Stimulated activated naive CD8-positive, alpha-beta T cell treated with anti-CD3 and anti-CD28 coated beads, Interleukin-15, Interleukin-2, amounts not matched to agents 100 U/mL and 50 U/mL, for 24 hours (primary cell): Measurements from ENCODE around the gene PPP1R12C.
"Not testable (repeated sequence)": the region's sequence is repeated elsewhere in the genome, so short reads cannot be mapped to it uniquely, and the experiment has no call there.

ENCODE experiments used
- ATAC-seq: fragments of 150-1000 bp; cut with Tn5 transposase; one replicate; pipeline ENCODE4 v1.10.0; 2021
- DNase-seq: peaks from one replicate; pipeline ENCODE4 v3.0.0; 2021

The PPP1R12C gene

GRCh38 chr19:55076321-55076720, 41.1 kb downstream of the PPP1R12C start:
- DNase-seq, result no peak

DNA sequence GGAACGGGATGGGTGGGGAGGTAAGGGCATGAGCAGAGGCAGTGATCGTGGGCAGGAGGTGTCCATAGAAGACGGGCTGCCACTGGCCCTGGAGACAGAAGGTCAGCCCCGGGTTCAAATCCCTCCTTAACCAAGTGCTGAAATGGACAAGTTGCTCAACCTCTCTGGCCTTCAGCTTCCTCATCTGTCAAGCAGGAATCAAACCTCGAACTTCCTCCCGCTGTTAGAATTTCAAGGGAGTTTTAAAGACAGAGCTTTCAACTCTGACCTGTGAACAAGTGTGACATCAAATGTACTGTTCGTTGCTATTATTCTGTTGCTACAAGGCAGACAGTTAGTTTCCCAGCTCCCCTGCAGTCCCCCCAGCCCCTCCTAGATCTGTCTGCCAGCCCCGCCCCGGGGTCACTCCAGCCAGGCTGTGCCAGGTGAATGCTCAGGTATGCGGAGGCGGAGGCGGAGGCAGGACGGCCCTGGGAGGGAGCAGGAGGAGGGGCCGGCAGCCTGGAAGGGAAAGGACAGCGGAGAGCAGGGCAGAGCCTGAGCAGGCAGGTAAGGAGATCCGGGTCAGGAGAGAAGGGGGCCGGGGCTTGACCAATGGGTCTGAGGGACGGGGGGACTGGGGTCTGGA, 42.0 kb downstream of the PPP1R12C start, which contains the start of gene EPS8L1:
Gene EPS8L1, plus strand, starts transcription at position 499 of the 628 bp plus-strand sequence. CDS start 576 bp downstream, outside the sequence.
- no peak for ATAC-seq
- no peak for DNase-seq

More at GRCh38 chr19:55076321-55076720, 41.1 kb downstream of the PPP1R12C start:
- no peak for ATAC-seq

DNA sequence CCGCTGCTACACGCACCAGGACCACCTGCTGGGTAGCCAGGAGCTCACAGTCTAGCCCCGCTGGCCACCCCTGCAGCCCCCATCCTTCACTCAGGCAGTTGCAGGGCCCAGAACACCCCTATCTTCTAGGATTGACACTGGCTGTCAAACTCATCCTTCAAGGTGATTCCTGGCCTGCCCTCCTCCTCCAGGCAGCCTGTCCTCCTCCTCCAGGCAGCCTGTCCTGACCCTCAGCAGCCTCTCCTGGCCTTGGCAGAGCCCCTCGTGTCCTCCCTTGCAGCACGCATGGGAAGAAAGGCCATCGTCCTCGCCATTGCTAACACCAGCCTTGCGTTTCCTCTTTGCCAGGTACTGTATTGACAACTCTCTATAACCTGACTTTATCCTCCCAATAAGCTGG, 45.5 kb downstream of the PPP1R12C start:
- DNase-seq, result no peak
- ATAC-seq, result no peak

DNA sequence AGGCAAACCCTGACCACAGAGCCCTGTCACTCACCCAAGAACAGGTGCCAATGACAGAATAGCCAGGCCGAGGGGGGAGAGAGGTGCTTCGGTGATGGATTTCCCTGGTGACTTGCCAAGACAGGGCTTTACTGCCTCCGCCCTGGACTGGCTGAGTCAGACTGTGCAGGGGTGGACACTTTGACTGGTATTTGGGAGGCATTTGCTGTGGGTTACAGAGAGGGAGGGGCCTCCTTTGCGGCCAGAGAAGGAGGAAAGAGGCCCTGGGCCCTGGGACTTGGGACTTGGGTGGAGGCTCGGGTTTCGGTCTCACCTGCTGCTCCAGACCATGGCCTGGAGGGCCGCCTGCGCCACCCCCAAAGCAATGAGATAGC, 46.3 kb downstream of the PPP1R12C start:
- no peak for ATAC-seq

GRCh38 chr19:55070466-55071128, 46.8 kb downstream of the PPP1R12C start:
- no peak for ATAC-seq

More for the DNA sequence above, 46.3 kb downstream of the PPP1R12C start:
- DNase-seq, result no peak

GRCh38 chr19:55069865-55070197, 47.6 kb downstream of the PPP1R12C start:
- no peak for DNase-seq
- no peak for ATAC-seq

More at GRCh38 chr19:55070466-55071128, 46.8 kb downstream of the PPP1R12C start:
- DNase-seq, result no peak

GRCh38 chr19:55068950-55069864, 48.2 kb downstream of the PPP1R12C start:
- DNase-seq (no peak), ATAC-seq (no peak)

DNA sequence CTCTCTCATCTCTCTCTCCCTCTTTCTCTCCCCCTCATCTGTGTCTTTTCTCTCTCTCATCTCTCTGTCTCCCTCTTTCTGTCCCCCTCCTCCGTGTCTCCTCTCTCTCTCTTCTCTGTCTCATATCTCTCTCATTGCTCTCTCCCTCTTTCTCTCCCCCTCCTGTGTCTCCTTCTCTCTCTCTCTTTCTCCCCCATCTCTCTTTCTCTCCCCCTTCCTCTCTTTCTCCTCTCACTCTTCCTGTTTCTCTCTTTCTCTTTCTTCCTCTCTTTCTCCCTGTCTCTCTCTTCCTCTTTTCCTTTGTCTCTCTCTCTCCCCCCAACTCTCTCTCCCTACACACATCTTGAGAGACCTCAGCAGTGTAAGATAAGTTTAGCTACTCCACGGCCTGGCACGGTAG, 49.6 kb downstream of the PPP1R12C start:
- DNase-seq (no peak), ATAC-seq (no peak)

GRCh38 chr19:55066107-55066709, 51.2 kb downstream of the PPP1R12C start:
- ATAC-seq (no peak), DNase-seq (no peak)

DNA sequence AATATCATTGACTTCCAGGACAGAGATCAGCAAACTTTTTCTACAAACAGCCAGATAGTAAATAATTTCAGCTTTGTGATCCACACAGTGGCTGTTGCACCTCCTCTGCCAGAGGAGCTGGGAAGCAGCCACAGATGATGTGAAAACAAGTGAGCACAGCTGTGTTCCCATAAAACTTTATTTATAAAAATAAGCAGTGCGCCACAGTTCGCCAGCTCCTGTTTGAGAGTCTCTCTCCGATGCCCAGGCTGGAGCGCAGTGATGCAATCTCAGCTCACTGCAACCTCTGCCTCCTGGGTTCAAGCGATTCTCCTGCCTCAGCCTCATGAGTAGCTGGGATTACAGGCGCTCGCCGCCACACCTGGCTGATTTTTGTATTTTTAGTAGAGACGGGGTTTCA, 51.9 kb downstream of the PPP1R12C start:
- ATAC-seq, DNase-seq: not testable (repeated sequence)

- ATAC-seq (no peak), DNase-seq (no peak)
Observed at GRCh38 chr19:55063492-55063843, 54.0 kb downstream of the PPP1R12C start.

DNA sequence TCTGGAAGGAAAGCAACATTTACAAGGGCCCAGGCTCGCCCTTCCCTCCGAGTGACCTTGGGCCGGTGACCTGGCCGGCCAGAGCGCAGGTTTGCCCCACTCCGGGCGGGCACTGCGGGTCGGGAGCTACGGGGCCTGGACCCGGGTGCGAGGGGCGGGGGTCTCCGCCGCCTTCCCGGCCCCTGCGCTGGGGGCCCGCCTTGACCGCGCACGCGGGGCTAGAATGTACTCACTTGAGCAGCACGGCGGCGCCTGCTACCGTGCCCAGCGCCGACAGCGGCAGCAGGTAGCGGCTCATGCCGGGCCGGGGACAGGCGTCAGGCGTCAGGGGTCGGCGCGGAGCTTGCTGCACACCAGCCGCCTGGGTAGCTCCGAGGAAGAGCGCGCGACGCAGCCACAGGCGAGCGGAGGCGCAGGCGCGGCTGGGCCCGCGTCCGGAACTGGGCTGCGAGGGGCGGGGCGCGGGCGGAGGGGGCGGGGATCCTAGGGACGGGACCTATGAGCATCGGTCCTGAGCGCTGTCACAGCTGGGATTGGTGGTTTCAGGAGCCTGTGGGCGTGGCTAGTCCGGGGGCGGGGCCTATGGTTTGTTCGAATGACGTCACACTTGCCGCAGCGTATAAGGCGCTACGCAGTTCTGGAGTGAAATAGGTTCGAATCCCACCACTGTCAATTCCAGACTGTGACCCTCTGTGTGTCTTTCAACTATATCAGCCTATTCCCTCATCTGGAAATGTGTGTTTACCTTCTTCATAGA, 54.5 kb downstream of the PPP1R12C start, which contains the start of gene RDH13:
Gene RDH13, minus strand, starts transcription at position 414 of the 757 bp plus-strand sequence. Its CDS starts 116 bp downstream, at position 298.
- ATAC-seq (peak; percentile 100), DNase-seq (peak; percentile 99)

DNA sequence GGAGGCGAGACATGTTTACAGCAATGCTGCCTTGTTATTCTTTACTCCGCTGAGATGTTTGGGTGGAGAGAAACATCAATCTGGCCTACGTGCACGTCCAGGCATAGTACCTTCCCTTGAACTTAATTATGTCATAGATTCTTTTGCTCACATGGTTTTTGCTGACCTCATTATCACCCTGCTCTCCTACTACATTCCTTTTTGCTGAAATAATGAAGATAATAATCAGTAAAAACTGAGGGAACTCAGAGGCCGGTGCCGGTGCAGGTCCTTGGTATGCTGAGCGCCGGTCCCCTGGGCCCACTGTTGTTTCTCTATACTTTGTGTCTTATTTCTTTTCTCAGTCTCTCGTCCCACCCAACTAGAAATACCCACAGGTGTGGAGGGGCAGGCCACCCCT, 57.1 kb downstream of the PPP1R12C start:
- ATAC-seq, DNase-seq: not testable (repeated sequence)

DNA sequence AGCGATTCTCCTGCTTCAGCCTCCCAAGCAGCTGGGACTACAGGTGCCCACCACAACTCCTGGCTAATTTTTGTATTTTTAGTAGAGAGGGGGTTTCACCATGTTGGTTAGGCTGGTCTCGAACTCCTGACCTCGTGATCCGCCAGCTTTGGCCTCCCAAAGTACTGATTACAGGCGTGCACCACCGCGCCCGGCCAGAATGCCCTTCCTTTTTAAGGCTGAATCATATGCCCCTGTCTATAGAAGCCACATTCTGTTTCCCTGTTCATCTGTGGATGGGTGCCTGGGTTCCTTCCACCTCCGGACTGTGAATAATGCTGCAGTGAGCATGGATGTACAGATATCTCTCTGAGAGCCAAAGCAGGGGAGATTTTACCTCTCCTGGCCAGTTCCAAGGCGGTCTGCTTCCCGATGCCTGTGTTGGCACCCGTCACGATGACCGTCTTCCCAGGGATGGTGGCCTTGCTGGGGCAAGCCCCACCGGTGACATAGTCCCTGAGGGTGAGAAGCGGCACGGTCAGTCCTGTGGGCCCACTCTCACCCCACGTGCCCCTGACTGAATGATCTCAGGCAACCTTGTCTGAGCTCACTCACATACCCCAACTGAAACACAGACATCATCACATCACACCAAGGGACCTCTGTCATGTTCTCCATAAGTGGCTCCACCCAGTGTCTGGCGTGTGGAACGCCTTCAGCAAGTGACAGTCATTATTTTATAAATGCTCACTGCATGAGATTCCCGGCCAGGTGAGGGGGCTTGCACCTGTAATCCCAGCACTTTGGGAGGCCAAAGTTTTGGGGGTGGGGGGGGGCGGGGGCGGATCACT, 58.4 kb downstream of the PPP1R12C start:
- DNase-seq, result no peak

DNA sequence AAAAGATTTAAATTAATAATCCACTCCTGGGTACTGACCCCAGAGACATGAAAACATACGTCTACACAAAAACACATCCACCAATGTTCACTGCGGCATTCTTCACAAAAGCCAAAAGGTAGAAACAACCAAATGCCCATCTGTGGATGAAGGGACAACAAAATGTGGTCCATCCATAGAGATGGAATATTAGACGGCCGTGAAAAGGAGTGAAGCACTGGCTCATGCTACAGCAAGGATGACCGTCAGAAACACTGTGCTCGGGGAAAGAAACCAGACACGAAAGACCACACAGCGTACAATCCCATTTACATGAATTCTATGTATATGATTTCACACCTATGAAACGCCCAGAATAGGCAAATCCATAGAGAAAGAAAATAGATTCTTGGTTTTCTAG, 60.6 kb downstream of the PPP1R12C start:
- DNase-seq (no peak), ATAC-seq (no peak)

More for the DNA sequence above, 58.4 kb downstream of the PPP1R12C start:
- ATAC-seq, result no peak

DNA sequence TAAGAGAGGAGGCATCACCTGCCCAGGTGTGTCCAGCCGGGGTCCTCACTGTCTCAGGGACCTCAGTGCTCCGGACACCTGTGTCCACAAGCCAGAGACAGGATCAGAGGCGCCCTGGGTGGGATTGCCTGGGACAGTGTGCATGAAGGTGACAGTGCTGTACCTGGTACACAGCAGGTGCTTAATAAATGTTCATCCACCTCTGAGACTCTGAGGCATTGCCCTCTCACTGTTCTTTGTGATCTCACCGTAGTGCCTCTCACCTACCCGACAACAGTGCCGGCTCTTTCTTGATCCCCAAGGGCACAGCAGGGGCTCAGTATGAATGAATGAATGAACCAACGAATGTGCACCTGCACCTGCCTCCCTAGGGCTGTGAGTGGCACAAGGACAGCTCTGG, 63.7 kb downstream of the PPP1R12C start:
- ATAC-seq (no peak), DNase-seq (no peak)

GRCh38 chr19:55050749-55051532, 66.5 kb downstream of the PPP1R12C start:
- ATAC-seq, result no peak
- DNase-seq, result no peak

DNA sequence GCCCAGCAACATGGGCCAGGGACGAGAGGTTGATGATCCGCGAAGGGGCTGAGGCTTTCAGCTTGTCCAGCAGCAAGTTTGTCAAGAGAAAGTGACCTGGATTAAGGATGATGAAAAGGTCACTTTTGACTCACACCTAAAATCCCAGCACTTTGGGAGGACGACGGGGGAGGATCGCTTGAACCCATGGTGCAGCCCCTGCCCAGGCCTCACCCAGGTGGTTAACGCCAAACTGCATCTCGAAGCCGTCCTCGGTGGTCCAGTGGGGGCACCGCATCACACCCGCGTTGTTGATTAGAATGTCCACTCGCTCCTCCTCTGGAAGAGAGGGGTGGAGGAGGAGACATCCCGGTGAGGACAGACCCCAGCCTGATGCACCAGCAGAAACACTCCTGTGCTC, 69.0 kb downstream of the PPP1R12C start:
- ATAC-seq (no peak), DNase-seq (no peak)

- no peak for DNase-seq
- ATAC-seq, result no peak
Observed at GRCh38 chr19:55047951-55048350, 69.5 kb downstream of the PPP1R12C start.
